GM18502 (cell line): Measurements from ENCODE around the gene KLK7.

Experiments used
- ATAC-seq: cut with Tn5 transposase; IDR thresholded peaks from one replicate; pipeline ENCODE4 v1.9.1; 2021; ENCODE audit warnings: mild to moderate bottlenecking; ENCODE audit not compliant: unreplicated experiment, poor library complexity

The KLK7 gene

GRCh38 chr19:50943074-50943828 is 40.5 kb downstream of the KLK7 start:
- no peak for ATAC-seq

GRCh38 chr19:50939596-50939995 is 44.1 kb downstream of the KLK7 start:
- no peak for ATAC-seq

GRCh38 chr19:50933640-50934039 is 50.1 kb downstream of the KLK7 start:
- ATAC-seq, result no peak

GRCh38 chr19:50932690-50933083 is 51.0 kb downstream of the KLK7 start:
- no peak for ATAC-seq

- ATAC-seq, result no peak
Measured at GRCh38 chr19:50932018-50932689, 51.6 kb downstream of the KLK7 start.

GRCh38 chr19:50931023-50931422 is 52.7 kb downstream of the KLK7 start:
- no peak for ATAC-seq

GRCh38 chr19:50928831-50929230 is 54.9 kb downstream of the KLK7 start:
- no peak for ATAC-seq
